Measurements from ENCODE around the gene GNAZ.

- TF ChIP-seq CTCF (IDR thresholded peaks at IDR 0.05) (no peak), POLR2A (IDR thresholded peaks at IDR 0.05) (no peak)
Measured at GRCh38 chr22:23037429-23038333, 32.6 kb upstream of the GNAZ start.
